Measurements from ENCODE around the gene VILL.

- TF ChIP-seq CTCF (IDR thresholded peaks at IDR 0.05) (no peak), POLR2A (IDR thresholded peaks at IDR 0.05) (no peak)
Measured at GRCh38 chr3:37993460-37993819, 2.9 kb downstream of the VILL start.

Measured in adrenal gland (tissue), 5 donors.